ENCODE measurements around the gene CACNA1D. TPM values are rescaled to one million over a fixed set of nuclear protein-coding genes. Genes with fewer than 3 reads are reported as not detected.

CACNA1D gene
- total and polyA plus RNA-seq, 2 donors (not counting 3 experiments of a cell fraction or from before 2014, with no cell fraction given), result 0.06 TPM; not detected in 1

- Histone ChIP-seq H2AFZ (ENCODE audit: low read depth, low read length) (no peak overlapping the region), H3K4me1 (ENCODE audit: control insufficient read depth, extremely low read depth, insufficient read depth, low read length) (no peaks in the 10 kb centered on the region), H4K20me1 (replicated peaks; ENCODE audit: control insufficient read depth, extremely low read depth, insufficient read depth, low read length) (no peaks in the 10 kb centered on the region), H3K27me3 (ENCODE audit: control insufficient read depth in 2 of 2, insufficient read depth in 2 of 2, low read length in 2 of 2) (no peaks in the 10 kb centered on the region), H3K79me2 (ENCODE audit: control insufficient read depth, insufficient read depth, low read length) (no peaks in the 10 kb centered on the region), H3K9me1 (replicated peaks; ENCODE audit: control insufficient read depth, extremely low read depth, insufficient read depth, low read length) (no peaks in the 10 kb centered on the region), H3K4me2 (ENCODE audit: insufficient read depth, low read length) (no peak overlapping the region), H3K9me3 (replicated peaks; ENCODE audit: control insufficient read depth, insufficient read depth, low read length) (no peaks in the 10 kb centered on the region), H3K4me3 (replicated peaks in 1 of 3; ENCODE audit: insufficient read depth in 1 of 3, low read depth in 1 of 3, low read length in 3 of 3) (no peak overlapping the region), H3K9ac (replicated peaks; ENCODE audit: extremely low read depth, insufficient read depth, low read length) (no peak overlapping the region), H3K27ac (ENCODE audit: insufficient read depth, low read depth, low read length) (no peak overlapping the region), H3K36me3 (ENCODE audit: control insufficient read depth in 2 of 2, extremely low read depth in 1 of 2, insufficient read depth in 2 of 2, low read length in 2 of 2) (no peaks in the 10 kb centered on the region)
- intact Hi-C loops (cut with micrococcal nuclease), result no loop called here
- DNase-seq (ENCODE audit: low read depth, low spot score) (no peak), FAIRE-seq (no peak)
- BruUV-seq (replicated peaks), result no TSS peak
- ChIA-PET CTCF (no interaction called here), POLR2A (no interaction called here)
- TF ChIP-seq POLR2A (IDR thresholded peaks at IDR 0.05; ENCODE audit: low read depth, low read length), result no peak
- TF ChIP-seq EZH2 (IDR thresholded peaks at IDR 0.05; ENCODE audit: borderline replicate concordance, low read depth, low read length, severe bottlenecking), result no peak
- TF ChIP-seq, protein P1, sequence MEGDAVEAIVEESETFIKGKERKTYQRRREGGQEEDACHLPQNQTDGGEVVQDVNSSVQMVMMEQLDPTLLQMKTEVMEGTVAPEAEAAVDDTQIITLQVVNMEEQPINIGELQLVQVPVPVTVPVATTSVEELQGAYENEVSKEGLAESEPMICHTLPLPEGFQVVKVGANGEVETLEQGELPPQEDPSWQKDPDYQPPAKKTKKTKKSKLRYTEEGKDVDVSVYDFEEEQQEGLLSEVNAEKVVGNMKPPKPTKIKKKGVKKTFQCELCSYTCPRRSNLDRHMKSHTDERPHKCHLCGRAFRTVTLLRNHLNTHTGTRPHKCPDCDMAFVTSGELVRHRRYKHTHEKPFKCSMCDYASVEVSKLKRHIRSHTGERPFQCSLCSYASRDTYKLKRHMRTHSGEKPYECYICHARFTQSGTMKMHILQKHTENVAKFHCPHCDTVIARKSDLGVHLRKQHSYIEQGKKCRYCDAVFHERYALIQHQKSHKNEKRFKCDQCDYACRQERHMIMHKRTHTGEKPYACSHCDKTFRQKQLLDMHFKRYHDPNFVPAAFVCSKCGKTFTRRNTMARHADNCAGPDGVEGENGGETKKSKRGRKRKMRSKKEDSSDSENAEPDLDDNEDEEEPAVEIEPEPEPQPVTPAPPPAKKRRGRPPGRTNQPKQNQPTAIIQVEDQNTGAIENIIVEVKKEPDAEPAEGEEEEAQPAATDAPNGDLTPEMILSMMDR (IDR thresholded peaks at IDR 0.05; ENCODE audit: extremely low read depth in 1 of 2, insufficient read depth in 1 of 2, low read depth in 1 of 2, low read length in 2 of 2), result no peak
- no peak for TF ChIP-seq JUN (IDR thresholded peaks at IDR 0.05; ENCODE audit: borderline replicate concordance, insufficient read depth, insufficient read length, low read depth)
- no peak for TF ChIP-seq GATA2 (IDR thresholded peaks at IDR 0.05; ENCODE audit: insufficient read depth, insufficient read length, low read depth, low read length)
- dilution Hi-C loops (cut with MboI; ENCODE audit: extremely low pct_ligation_motif_present, low sequenced_read_pairs), result no loop called here
Observed at GRCh38 chr3:53764026-53764775, 269.8 kb downstream of the CACNA1D start.

DNA sequence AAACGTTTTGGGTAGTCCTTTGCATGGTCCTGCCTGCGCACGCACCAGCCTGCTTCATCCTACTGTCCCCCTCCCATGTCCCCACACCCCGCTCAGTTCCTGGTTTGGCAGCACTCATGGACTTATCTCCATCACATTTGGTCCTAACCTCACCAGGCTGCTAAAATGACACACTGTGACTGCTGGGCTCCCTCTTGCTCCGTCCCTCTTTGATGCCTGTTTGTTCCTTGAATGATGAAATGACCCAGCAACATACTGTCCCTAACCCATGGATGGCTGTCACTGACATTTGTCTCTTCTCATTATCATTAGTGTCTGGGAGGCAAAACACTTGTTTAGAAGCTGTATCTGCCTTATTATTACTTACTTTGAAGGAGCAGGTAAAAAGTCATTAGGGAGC lies 271.3 kb downstream of the CACNA1D start:
- TF ChIP-seq EZH2 (IDR thresholded peaks at IDR 0.05; ENCODE audit: borderline replicate concordance, low read depth, low read length, severe bottlenecking), result no peak
- TF ChIP-seq POLR2AphosphoS5 (IDR thresholded peaks at IDR 0.05; ENCODE audit: insufficient read depth, low read depth, low read length), result no peak
- TF ChIP-seq POLR2A (IDR thresholded peaks at IDR 0.05; ENCODE audit: low read depth, low read length), result no peak
- TF ChIP-seq FOS (IDR thresholded peaks at IDR 0.05; ENCODE audit: borderline replicate concordance, insufficient read depth, low read length), result no peak
- TF ChIP-seq, protein P2, sequence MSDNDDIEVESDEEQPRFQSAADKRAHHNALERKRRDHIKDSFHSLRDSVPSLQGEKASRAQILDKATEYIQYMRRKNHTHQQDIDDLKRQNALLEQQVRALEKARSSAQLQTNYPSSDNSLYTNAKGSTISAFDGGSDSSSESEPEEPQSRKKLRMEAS (IDR thresholded peaks at IDR 0.05; ENCODE audit: insufficient read depth, insufficient read length), result no peak
- no peak for TF ChIP-seq GATA2 (IDR thresholded peaks at IDR 0.05; ENCODE audit: insufficient read depth, insufficient read length, low read depth, low read length)
- TF ChIP-seq JUN (IDR thresholded peaks at IDR 0.05; ENCODE audit: borderline replicate concordance, insufficient read depth, insufficient read length, low read depth), result no peak
- no peak for TF ChIP-seq MYC (IDR thresholded peaks at IDR 0.05; ENCODE audit: low read depth, low read length)
- TF ChIP-seq, protein P1 (IDR thresholded peaks at IDR 0.05; ENCODE audit: extremely low read depth in 1 of 2, insufficient read depth in 1 of 2, low read depth in 1 of 2, low read length in 2 of 2), result no peak
- BruUV-seq (replicated peaks), result no TSS peak
- Histone ChIP-seq H3K9me1 (replicated peaks; ENCODE audit: control insufficient read depth, extremely low read depth, insufficient read depth, low read length) (no peaks in the 10 kb centered on the region), H3K4me3 (replicated peaks in 1 of 3; ENCODE audit: insufficient read depth in 1 of 3, low read depth in 1 of 3, low read length in 3 of 3) (no peak overlapping the region), H3K27me3 (ENCODE audit: control insufficient read depth in 2 of 2, insufficient read depth in 2 of 2, low read length in 2 of 2) (no peaks in the 10 kb centered on the region), H3K4me2 (ENCODE audit: insufficient read depth, low read length) (no peak overlapping the region), H2AFZ (ENCODE audit: low read depth, low read length) (no peak overlapping the region), H3K36me3 (ENCODE audit: control insufficient read depth in 2 of 2, extremely low read depth in 1 of 2, insufficient read depth in 2 of 2, low read length in 2 of 2) (no peaks in the 10 kb centered on the region), H4K20me1 (replicated peaks; ENCODE audit: control insufficient read depth, extremely low read depth, insufficient read depth, low read length) (no peaks in the 10 kb centered on the region), H3K4me1 (ENCODE audit: control insufficient read depth, extremely low read depth, insufficient read depth, low read length) (no peaks in the 10 kb centered on the region), H3K9me3 (replicated peaks; ENCODE audit: control insufficient read depth, insufficient read depth, low read length) (no peaks in the 10 kb centered on the region), H3K27ac (ENCODE audit: insufficient read depth, low read depth, low read length) (no peak overlapping the region), H3K79me2 (ENCODE audit: control insufficient read depth, insufficient read depth, low read length) (no peaks in the 10 kb centered on the region), H3K9ac (replicated peaks; ENCODE audit: extremely low read depth, insufficient read depth, low read length) (no peak overlapping the region)
- intact Hi-C loops (cut with micrococcal nuclease) (no loop called here), dilution Hi-C loops (cut with MboI; ENCODE audit: extremely low pct_ligation_motif_present, low sequenced_read_pairs) (no loop called here)
- DNase-seq (ENCODE audit: low read depth, low spot score) (no peak), FAIRE-seq (no peak)
- ChIA-PET CTCF (no interaction called here), POLR2A (no interaction called here)
